Right ventricle myocardium superior (tissue), 1 donor: ENCODE results near the gene TMEM51. TPM values are rescaled to one million over a fixed set of nuclear protein-coding genes. Genes with fewer than 3 reads are reported as not detected.

Experiments
- ATAC-seq: fragments of 200-7000 bp; cut with Tn5 transposase; one replicate; pipeline ENCODE4 v1.9.1; 2020; ENCODE audit warnings: mild to moderate bottlenecking; ENCODE audit not compliant: poor library complexity
- DNase-seq: peaks from one replicate; pipeline ENCODE4 v3.0.0-alpha.2; 2020
- intact Hi-C: fragments of 100-400 bp; cut with DNase I; formaldehyde crosslinking; loops from one replicate; pipeline ENCODE4 v1.11.2; 2022
- total RNA-seq: library from RNA; stranded (reverse); fragmentation: NEBNext Ultra II Directional; extraction: Animal tissue kit (Norgen Biotek cat#: 25700); gene quantifications from one replicate; pipeline ENCODE4 v1.2.1, GENCODE V29; 2021
- donor health status: DM: no; HTN: yes; CAD: no; lungs with severe emphysema.

TMEM51 gene
- total RNA-seq, 1 donor from 2014 or later = 3.4 TPM

DNA sequence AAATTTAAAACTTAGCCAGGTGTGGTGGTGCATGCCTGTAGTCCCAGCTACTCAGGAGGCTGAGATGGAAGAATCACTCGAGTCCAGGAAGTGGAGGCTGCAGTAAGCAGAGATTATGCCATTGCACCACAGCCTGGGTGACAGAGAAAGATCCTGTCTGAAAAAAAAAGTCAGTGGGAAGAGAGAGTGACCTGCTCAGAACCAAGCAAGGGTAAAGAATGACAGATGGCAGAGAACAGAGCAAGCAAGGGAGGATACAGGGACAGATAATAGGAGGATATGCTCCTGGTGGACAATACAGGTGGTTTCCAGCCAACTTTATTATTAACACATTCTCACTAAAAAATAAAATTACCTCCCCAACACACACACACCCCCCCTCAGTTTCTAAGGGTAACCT lies 4.6 kb upstream of the TMEM51 start:
- ATAC-seq (no peak), DNase-seq (no peak)
- intact Hi-C loops = no loop called here

DNA sequence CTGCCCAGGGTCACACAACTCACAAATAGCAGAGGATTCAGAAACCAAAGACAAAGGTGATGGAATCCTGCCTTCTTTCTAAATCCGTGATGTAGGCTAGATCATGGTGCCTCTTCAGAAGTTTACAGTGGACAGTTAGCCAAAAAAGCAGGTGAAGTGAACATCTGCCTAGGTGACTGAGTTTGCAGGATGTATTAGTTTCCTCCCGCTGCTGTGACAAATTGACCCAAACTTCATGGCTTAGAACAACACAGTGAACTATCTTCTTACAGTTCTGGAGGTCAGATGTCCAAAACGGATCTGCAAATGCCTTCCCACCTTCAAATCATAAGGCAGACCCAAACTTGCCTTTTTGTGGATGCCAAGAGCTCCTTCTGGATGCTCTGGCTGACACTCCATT lies 3.2 kb upstream of the TMEM51 start:
- DNase-seq (no peak), ATAC-seq (no peak)
- intact Hi-C loops = loop anchor here (10.0 kb wide), 1 partner anchor 154 kb away; no protein-coding TSS in a partner anchor

DNA sequence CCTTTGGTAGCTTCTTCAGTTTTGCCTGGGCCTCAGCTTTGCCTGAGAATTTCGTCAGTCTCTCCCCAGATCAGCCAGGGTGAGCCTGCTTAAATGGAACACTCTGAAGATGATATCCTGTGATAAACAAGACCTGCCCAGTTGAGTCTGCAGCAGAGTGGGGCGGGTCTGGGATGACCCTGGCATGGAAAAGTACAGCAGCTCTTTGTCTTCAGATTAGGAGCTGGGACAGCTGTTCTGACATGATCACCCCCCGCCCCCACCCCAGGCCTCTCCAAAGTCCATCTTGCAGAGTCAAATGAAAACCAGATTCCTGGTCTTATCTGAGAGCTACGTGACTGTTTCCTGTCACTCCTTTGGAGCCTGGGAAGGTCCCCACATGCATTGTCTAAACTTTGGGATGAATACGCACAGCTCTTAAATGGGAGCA lies 2.2 kb upstream of the TMEM51 start:
- intact Hi-C loops = loop anchor here (10.0 kb wide), 1 partner anchor 153 kb away; no protein-coding TSS in a partner anchor
- no peak for ATAC-seq
- DNase-seq = no peak

DNA sequence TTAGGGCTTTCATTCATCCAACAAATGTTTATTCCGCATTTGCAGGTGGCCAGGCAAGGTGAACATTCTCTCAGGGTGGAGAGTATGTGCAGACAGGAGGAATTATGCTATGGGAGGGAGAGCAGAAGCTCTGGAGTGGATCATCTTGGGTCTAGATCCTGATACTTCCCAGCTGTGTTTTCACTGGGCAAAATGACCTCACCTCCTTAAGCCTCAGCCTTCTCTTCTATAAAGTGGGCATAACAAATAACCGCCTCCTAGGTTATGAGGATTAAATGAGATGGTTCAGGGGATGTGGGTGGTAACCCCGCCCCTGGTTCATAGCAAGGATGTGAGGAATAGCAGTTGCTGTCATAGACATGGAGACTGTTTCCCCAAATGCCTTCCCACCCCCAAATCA lies 1.7 kb upstream of the TMEM51 start:
- ATAC-seq (no peak), DNase-seq (no peak)
- intact Hi-C loops = loop anchor here (2.0 to 10.0 kb wide), 2 partner anchors 123 to 153 kb away; no protein-coding TSS in a partner anchor

DNA sequence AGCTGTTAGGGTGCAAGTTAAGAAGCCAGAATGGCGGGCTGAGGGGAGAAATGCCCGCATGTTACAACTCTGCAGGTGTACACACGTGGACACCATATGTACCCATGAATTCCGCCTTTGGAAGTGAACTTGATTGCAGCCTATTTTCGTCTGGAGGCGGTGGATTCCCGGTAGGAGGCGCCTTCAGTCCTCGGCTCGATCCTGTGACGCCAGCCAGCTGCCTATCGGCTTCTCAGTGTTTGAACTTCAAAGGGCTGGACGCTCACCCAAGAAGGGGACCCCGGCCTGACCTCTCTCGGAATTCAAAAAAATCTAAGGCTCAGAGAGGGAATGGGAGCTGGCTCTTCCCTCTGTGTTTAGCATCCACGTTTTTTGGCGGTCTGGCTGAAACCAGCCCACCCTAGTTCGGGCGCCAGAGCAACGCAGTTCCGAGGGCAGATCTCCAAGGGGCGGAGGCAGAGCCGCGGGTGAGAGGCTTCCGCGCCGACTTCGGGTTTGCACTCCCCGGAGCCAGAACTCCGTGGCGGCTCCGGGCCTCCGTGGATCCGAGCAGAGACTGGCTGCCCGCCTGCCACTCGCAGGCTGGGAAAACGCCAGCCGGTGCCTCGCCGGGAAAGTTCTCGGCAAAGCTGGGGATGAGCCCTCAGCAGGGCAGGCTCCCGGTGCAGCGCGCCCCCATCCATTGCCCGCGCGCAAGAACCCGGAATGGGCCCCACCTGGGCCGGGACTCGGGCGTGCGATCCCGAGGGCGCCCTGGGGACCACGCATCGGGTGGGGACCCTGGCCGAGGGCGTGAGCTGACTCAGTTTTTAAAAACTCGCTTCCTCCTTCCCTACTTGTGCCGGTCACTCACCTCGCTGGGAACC lies 996 bp upstream of the TMEM51 start:
- peak; percentile 69 for ATAC-seq
- DNase-seq = peak; percentile 87
- intact Hi-C loops = loop anchor here (2.0 to 10.0 kb wide), 2 partner anchors 122 to 152 kb away; no protein-coding TSS in a partner anchor

DNA sequence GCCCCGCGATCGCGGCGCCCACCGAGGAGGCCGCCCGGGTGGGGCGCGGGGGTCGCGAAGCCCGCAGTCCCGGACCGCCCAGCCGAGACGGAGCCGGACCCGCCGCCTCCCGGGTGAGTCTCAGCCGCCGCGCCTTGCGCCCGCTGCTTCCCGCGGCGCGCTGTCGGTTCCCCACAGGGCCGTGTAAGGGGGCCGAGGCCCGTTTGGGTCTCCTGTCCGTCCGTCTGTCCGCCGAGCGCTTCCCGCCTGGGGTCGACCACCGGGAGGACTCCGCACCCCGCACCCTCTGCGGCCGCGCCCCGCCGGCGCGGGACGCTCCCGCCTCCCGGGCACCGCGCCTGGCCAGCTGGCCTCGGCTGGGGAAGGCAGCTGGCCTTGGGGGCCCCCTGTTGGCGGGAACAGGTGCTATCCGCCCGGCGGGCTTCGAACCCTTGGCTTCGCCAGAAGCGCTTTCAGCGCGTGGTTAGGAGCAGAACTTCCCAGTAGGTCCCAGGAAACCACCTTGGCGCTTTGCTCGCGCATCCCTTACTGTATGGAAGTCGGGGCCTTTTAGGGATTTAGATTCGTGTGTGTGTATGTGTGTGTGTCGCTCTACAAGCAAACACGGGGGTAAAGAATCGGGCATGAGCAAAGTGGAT lies 414 bp downstream of the TMEM51 start:
- DNase-seq (peak; percentile 76), ATAC-seq (peak; percentile 69)
- intact Hi-C loops = loop anchor here (2.0 to 10.0 kb wide), 2 partner anchors 121 to 151 kb away; no protein-coding TSS in a partner anchor

DNA sequence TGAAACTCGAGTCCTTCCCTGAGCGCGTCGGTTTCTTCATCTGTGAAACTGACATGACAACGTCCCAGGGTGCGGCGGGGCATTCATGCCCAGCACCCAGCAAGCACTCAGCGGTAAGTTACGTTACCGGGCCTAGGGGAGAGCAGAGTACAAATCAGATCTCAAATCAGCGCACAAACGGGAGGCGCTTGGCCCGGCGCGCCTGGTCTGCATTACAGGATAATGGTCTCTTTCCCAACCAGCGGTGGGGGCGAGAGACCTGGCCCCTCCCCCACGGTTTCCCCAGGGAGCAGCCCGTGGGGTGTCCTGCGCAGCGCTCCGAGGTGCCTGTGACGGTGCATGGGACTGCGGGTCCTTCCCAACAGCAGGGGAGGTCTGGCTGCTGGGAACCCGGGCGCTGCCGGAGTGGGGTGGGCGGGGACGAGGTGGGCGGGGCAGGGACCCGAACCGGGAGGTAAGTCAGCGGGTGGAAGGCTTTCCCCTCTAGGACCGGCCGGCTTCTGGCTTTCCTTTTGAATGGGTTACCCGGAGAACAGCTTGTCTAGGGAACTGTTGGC lies 1.0 kb downstream of the TMEM51 start:
- peak; percentile 46 for DNase-seq
- no peak for ATAC-seq
- intact Hi-C loops = loop anchor here (10.0 kb wide), 1 partner anchor 150 kb away; no protein-coding TSS in a partner anchor

DNA sequence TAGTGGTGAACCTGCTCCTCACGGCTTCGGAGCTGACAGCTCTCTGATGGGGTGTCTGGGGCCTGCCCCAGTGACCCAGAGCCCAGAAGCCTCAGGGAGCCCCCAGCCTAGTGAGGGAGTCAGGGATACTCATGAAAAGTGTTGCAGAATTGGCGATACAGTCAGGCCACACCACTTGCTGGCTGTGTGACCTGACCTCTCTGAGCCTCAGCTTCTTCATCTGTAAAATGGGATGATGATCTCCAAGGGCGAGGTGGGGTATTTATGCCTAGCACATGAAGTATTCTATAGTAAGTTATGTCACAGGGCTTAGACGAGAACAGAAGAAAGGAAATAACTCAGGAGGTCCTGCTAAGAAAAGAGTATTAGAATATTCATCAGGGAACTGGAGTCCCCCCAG lies 1.6 kb downstream of the TMEM51 start:
- ATAC-seq (no peak), DNase-seq (no peak)
- intact Hi-C loops = loop anchor here (10.0 kb wide), 1 partner anchor 150 kb away; no protein-coding TSS in a partner anchor

DNA sequence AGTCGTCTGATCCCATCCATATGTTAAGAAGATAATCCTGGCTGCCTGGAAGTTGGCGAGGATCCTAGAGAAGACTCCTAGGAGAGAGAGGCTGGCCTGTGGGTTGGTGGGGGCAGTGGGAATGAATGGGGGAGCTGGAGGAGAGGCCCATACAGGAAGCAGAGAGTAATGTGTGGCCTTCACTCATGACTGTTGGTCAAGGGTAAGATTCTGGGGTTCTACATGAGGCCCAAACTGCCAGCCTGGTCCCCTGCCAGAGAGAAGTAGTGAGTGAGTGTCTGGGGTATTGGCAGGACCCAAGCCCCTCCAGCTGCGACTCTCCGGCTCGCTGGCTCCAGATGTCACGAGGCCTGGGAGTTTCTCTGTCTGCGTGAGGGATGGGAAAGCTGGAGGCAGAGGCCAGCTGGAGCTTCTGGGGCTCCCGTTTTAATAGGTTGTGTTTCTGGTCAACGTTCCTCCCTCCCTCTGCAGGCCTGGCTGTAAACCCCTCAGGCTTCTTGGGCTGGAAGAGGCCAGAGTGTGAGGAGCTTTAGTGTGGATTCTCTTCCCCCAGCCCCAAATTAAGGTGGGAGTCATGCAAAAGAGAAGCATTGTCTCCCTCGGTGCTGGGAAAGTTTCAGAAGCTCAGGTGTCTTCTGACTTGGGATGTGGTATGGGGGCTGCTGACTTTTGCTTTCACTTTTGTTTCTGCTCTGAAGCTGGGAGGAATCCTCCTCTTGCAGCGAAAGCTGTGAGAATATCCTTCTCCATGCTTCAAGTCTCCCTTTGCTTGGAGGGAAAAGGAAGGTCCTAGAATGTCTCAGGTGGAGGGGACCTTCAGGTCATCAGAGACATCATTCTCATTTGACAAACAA lies 2.6 kb downstream of the TMEM51 start:
- ATAC-seq (no peak), DNase-seq (no peak)
- intact Hi-C loops = loop anchor here (10.0 kb wide), 1 partner anchor 149 kb away; no protein-coding TSS in a partner anchor

DNA sequence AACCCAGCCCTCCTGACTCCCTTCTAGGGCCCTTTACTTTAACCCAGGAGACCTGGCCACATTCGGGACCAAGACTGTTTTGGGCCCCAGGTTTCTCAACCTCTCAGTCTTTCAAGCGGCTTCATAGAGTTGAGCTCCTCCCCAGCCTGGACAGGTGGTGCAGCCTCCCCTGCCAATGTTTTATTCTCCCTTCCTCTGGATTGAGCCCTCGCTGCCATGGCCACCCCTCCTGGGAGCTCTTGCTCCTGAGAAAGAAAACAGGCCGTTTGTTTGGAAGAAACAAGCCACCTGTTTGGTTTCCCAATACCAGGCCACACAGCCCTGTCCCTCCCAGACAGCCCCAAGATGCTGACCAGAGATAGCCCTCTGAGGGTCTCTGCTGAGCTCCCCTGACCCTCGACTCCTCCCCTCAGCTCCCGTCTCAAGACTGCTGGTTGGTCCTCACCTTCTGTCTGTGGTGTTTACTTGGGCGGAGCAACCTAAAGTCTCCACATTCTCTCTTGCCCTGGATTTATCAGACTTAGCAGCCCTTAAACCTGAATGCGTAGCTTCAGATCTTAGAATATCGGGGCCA lies 3.3 kb downstream of the TMEM51 start:
- no peak for ATAC-seq
- intact Hi-C loops = loop anchor here (10.0 kb wide), 1 partner anchor 148 kb away; no protein-coding TSS in a partner anchor
- DNase-seq = no peak

DNA sequence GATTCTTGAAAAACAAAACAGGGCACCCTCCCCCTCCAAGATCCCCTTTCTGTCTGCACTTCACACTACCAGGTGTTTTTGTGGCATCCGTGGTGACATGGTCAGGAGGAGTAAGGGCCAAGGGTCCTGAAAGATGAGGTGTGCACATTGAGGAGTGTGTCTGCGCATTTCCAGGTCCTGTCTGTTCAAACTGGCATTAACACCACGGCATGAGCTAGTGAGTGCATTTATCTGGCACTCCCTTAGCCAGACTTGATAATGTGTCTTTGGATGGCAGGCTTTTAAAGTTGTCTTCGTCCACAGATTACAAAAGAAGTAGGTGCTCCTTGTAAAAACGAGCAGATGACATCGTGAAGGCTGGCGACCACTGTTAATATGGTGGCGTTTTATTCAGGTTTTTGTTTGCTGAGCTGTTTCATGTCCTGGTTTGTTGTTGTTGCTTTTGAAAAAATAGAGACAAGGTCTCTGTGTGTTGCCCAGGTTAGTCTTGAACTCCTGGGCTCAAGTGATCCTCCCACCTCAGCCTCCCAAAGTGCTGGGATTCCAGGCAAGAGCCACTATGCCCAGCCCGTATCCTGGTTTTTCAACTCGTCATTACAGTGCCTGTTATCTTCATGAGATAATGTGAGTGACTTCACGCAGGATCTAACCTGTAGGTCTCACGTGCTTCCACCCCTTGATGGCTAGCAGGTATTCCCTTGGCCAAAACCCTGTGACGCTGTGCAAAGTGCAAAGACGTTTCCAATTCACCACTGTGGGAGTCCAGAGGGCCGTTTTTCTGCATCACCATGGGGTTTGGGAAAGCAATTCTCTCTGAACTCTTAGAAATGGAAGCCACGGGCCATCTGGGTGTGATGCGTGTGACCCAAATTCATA lies 4.2 kb downstream of the TMEM51 start:
- DNase-seq (no peak), ATAC-seq (no peak)
- intact Hi-C loops = loop anchor here (10.0 kb wide), 1 partner anchor 147 kb away; no protein-coding TSS in a partner anchor

DNA sequence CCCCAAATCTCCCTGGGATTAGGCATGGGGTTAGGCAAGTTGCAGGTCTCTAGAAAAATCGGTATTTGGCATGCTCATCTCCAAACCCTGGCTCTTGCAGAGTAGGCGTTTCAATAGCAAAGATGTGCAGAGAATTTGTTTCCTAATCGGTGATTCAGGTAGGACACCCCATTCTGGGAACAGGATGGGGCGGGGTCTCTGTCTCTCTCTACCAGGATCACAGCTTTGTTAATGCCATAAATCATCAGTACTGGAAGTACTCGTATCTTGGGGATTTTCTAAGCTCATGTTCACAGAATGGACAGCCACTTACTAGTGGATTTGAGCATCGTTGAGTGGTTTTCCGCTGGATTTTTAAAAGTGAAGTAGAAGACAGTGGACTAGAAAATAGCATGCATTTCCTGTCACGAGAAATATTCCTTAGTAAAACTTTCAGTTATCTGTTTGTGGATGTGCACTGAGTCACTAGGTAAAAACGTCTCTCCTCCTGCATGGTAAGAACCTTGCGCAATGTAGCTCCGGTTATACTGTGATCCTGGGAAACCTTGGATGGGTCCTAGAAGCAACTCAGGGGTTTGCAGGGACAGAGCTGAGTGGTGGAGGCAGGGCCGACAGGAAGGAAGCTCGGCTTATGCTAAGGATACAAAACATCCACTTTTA lies 5.1 kb downstream of the TMEM51 start:
- intact Hi-C loops = loop anchor here (10.0 kb wide), 1 partner anchor 146 kb away; no protein-coding TSS in a partner anchor
- ATAC-seq (no peak), DNase-seq (no peak)

DNA sequence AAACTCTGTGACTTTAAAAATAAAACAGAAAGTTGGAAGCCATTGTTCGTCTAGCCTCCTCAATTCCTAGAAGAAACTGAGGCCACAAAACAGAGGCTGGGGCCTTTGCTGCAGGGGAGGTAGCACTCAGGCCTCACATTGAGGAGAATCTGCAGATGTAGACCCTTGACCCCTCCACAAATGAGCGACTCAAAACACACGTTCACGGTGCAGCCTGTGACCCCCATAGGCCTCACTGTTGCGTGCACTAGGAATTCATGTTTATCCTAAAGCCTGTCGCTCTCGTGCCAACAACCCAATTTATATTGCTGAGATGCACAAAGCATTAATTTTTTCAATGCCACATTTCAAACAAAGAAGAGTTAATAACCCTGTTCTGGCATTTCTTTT lies 5.6 kb downstream of the TMEM51 start:
- DNase-seq (no peak), ATAC-seq (no peak)
- intact Hi-C loops = loop anchor here (10.0 kb wide), 1 partner anchor 146 kb away; no protein-coding TSS in a partner anchor

DNA sequence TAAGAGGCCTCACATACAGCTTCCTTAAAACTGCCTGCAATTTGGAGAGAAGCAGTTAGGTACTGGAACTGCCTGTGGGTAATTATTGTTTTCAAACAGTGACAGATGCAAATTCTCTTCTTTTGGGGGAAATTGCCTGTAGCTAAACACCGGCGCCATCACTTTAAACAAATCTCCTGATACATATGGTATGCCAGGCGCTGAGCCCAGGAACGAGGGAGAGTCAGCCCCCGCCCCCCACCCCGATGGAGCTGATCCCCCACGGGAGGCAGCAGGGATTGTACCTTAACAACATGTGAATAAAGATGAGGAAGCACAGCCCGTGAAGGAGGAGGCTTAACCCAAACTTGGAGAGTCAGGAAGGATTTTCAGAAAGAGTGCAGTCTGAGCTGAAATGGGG lies 7.1 kb downstream of the TMEM51 start:
- ATAC-seq (no peak), DNase-seq (no peak)
- intact Hi-C loops = no loop called here

DNA sequence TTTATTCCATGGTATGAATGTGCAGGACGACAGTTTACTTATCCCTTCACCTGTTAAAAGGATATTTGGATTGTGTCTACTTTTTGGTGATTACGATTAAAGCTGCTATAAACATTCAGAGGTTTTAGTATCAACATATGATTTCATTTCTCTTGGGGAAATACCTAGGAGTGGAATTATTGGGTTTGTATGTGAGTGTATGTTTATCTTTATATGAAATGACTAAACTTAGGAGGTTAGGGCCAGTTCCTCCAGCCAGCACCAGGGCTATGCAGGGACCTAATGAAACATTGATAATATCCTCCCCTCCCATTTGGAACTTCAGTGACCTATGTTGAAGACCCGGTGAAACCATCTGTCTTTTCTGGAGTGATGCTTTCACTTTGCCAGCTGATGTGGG lies 13.8 kb downstream of the TMEM51 start:
- ATAC-seq (no peak), DNase-seq (no peak)
- intact Hi-C loops = no loop called here

DNA sequence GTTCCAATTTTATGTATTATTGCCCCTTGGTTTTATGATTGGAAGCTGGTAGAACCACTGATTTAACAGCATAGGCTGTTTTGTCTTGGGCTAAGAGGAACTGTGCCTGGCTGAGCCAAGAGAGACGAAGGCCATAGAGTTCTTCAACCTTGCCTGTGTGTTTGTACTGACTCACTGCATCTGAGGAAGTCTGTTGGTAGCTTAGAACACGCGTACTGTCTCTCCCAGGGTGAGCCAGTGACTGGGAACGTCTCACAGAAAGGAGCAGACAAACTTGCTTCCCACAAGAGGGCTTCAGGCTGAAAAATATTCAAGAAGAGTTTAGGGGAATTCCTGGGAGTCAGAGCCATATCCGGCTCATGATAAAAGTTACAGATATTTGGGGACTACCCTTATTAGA lies 14.9 kb downstream of the TMEM51 start:
- intact Hi-C loops = no loop called here

More for the DNA sequence above, 14.9 kb downstream of the TMEM51 start:
- ATAC-seq (peak; percentile 57), DNase-seq (no peak)
